Activated naive CD4-positive, alpha-beta T cell treated with anti-CD3 and anti-CD28 coated beads for 36 hours (primary cell): Measurements from ENCODE around the gene CCDC138. TPM values are rescaled to one million over a fixed set of nuclear protein-coding genes. Genes with fewer than 3 reads are reported as not detected.

Experiments
- CTCF ChIA-PET: fragments of 350-600 bp; sonication (Branson Sonifier 250); formaldehyde crosslinking; loops from one replicate; lab custom pipeline; 2021; ENCODE audit warnings: antibody characterized with exemption; lab: Charles Lee
- DNase-seq: peaks from one replicate; pipeline ENCODE4 v3.0.0-alpha.2; 2020
- H3K27ac Mint-ChIP-seq: one replicate; pipeline ENCODE4 v1.8.0; 2021; ENCODE audit warnings: mild to moderate bottlenecking, mixed read lengths
- H3K27me3 Mint-ChIP-seq: one replicate; pipeline ENCODE4 v1.8.0; 2021; ENCODE audit warnings: low read depth, mixed read lengths
- H3K36me3 Mint-ChIP-seq: one replicate; pipeline ENCODE4 v1.8.0; 2021; ENCODE audit warnings: low read depth, mixed read lengths
- H3K4me1 Mint-ChIP-seq: one replicate; pipeline ENCODE4 v1.8.0; 2021; ENCODE audit warnings: low read depth, mixed read lengths
- H3K4me3 Mint-ChIP-seq: one replicate; pipeline ENCODE4 v1.8.0; 2021; ENCODE audit warnings: mild to moderate bottlenecking, moderate library complexity, mixed read lengths
- H3K9me3 Mint-ChIP-seq: one replicate; pipeline ENCODE4 v1.8.0; 2021; ENCODE audit warnings: mixed read lengths
- intact Hi-C: fragments of 100-400 bp; cut with micrococcal nuclease; formaldehyde crosslinking; loops from one replicate; pipeline ENCODE4 v1.15.1; 2023
- total RNA-seq, 2 experiments: library from RNA; stranded (reverse); gene quantifications; one replicate each; pipeline ENCODE4 v1.2.3, GENCODE V29; 2021

Gene CCDC138
- total RNA-seq, 2 experiments from 2014 or later, result 7.4 to 9.5 TPM

- H3K9me3 Mint-ChIP-seq, result peaks cover 4% of the 10 kb centered on the region
- H3K27ac Mint-ChIP-seq, result peak overlapping the region; percentile 10
- H3K4me3 Mint-ChIP-seq, result no peak overlapping the region
- H3K27me3 Mint-ChIP-seq, result no peaks in the 10 kb centered on the region
- peaks cover 9% of the 10 kb centered on the region for H3K36me3 Mint-ChIP-seq
- peaks cover 18% of the 10 kb centered on the region for H3K4me1 Mint-ChIP-seq
- no peak for DNase-seq
- intact Hi-C loops, result loop anchor here (5.0 kb wide), 1 partner anchor 618 kb away; no protein-coding TSS in a partner anchor
- CTCF ChIA-PET, result no interaction called here
These were observed 48.0 kb downstream of the CCDC138 start for GRCh38 chr2:108834620-108835019.

GRCh38 chr2:108835040-108835439, 48.5 kb downstream of the CCDC138 start:
- intact Hi-C loops, result loop anchor here (5.0 kb wide), 1 partner anchor 617 kb away; no protein-coding TSS in a partner anchor
- Mint-ChIP-seq H3K4me3 (no peak overlapping the region), H3K9me3 (peaks cover 4% of the 10 kb centered on the region), H3K27ac (peak overlapping the region; percentile 24), H3K36me3 (peaks cover 12% of the 10 kb centered on the region), H3K4me1 (peaks cover 18% of the 10 kb centered on the region), H3K27me3 (no peaks in the 10 kb centered on the region)
- CTCF ChIA-PET, result interaction anchor here (0.6 kb wide), 1 partner anchor 180 kb away, joined by 5 read pairs; no protein-coding TSS in a partner anchor
- no peak for DNase-seq

DNA sequence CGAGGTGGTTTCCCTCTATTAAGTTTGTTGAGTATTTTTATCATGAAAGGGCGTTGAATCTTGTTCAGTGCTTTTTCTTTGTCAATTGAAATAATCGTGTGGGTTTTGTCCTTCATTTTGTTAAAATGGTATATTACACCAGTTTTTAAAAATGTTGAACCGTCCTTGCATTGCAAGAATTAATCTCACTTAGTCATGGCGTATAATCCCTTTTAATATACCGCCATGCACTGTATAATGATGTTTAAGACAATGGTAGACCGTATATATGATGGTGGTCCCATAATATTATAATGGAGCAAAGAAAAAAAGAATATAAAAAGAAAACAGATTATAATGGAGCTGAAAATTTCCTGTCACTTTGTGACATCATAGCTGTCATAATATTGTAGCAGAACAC, 50.6 kb downstream of the CCDC138 start:
- Mint-ChIP-seq H3K27me3 (no peaks in the 10 kb centered on the region), H3K9me3 (peaks cover 4% of the 10 kb centered on the region), H3K4me3 (no peak overlapping the region), H3K36me3 (peaks cover 27% of the 10 kb centered on the region), H3K4me1 (peaks cover 18% of the 10 kb centered on the region), H3K27ac (no peak overlapping the region)
- intact Hi-C loops, result loop anchor here (5.0 kb wide), 1 partner anchor 615 kb away; no protein-coding TSS in a partner anchor
- DNase-seq, result no peak
- CTCF ChIA-PET, result interaction anchor here (0.5 kb wide), 1 partner anchor 38 kb away, joined by 3 read pairs; no protein-coding TSS in a partner anchor

GRCh38 chr2:108841506-108841905, 54.9 kb downstream of the CCDC138 start:
- Mint-ChIP-seq H3K27me3 (no peaks in the 10 kb centered on the region), H3K27ac (no peak overlapping the region), H3K4me1 (no peaks in the 10 kb centered on the region), H3K9me3 (peaks cover 4% of the 10 kb centered on the region), H3K36me3 (peaks cover 34% of the 10 kb centered on the region), H3K4me3 (no peak overlapping the region)
- DNase-seq, result no peak
- intact Hi-C loops, result no loop called here
- CTCF ChIA-PET, result interaction anchor here (0.6 kb wide), 2 partner anchors 128 to 149 kb away, joined by 4 read pairs; no protein-coding TSS in a partner anchor

GRCh38 chr2:108845923-108846322, 59.4 kb downstream of the CCDC138 start:
- Mint-ChIP-seq H3K27ac (no peak overlapping the region), H3K9me3 (no peaks in the 10 kb centered on the region), H3K36me3 (peaks cover 26% of the 10 kb centered on the region), H3K4me3 (no peak overlapping the region), H3K4me1 (no peaks in the 10 kb centered on the region), H3K27me3 (no peaks in the 10 kb centered on the region)
- CTCF ChIA-PET, result no interaction called here
- intact Hi-C loops, result no loop called here
- DNase-seq, result no peak

GRCh38 chr2:108847000-108847399, 60.4 kb downstream of the CCDC138 start:
- Mint-ChIP-seq H3K27me3 (no peaks in the 10 kb centered on the region), H3K9me3 (no peaks in the 10 kb centered on the region), H3K36me3 (peaks cover 19% of the 10 kb centered on the region), H3K4me3 (no peak overlapping the region), H3K4me1 (no peaks in the 10 kb centered on the region), H3K27ac (no peak overlapping the region)
- intact Hi-C loops, result no loop called here
- no peak for DNase-seq
- CTCF ChIA-PET, result no interaction called here

- Mint-ChIP-seq H3K27ac (no peak overlapping the region), H3K4me1 (peaks cover 2% of the 10 kb centered on the region), H3K9me3 (no peaks in the 10 kb centered on the region), H3K36me3 (peaks cover 16% of the 10 kb centered on the region), H3K27me3 (no peaks in the 10 kb centered on the region), H3K4me3 (no peak overlapping the region)
- intact Hi-C loops, result no loop called here
- CTCF ChIA-PET, result no interaction called here
- DNase-seq, result no peak
These were observed 65.8 kb downstream of the CCDC138 start for GRCh38 chr2:108852375-108852774.

- no peak for DNase-seq
- CTCF ChIA-PET, result interaction anchor here (0.6 to 1.3 kb wide), 3 partner anchors 14 to 148 kb away, joined by 3 to 5 read pairs (median 4); no protein-coding TSS in a partner anchor
- H3K27me3 Mint-ChIP-seq, result no peaks in the 10 kb centered on the region
- H3K4me3 Mint-ChIP-seq, result no peak overlapping the region
- intact Hi-C loops, result no loop called here
- no peaks in the 10 kb centered on the region for H3K9me3 Mint-ChIP-seq
- peaks cover 13% of the 10 kb centered on the region for H3K36me3 Mint-ChIP-seq
- H3K27ac Mint-ChIP-seq, result no peak overlapping the region
- peaks cover 2% of the 10 kb centered on the region for H3K4me1 Mint-ChIP-seq
These were observed 66.8 kb downstream of the CCDC138 start for GRCh38 chr2:108853421-108853820.

DNA sequence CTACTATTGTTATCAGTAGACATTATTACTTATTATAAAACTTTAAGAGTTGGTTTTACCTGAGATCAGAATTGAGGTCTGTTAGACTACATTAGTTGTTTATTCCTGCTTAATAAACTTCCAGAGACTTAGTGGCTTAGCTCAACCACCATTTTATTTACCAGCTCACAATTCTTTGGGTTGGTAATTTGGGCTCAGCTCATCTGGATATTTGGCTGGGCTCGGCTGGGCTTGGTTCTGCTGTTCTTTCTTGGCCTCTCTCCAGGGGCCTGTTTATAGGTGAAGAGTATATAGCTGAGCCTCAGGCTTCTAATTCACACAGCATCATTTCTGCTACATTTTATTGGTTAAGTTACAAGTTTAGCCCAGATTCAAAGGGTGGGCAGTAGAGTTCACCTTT, 67.9 kb downstream of the CCDC138 start:
- peaks cover 13% of the 10 kb centered on the region for H3K36me3 Mint-ChIP-seq
- no peaks in the 10 kb centered on the region for H3K9me3 Mint-ChIP-seq
- intact Hi-C loops, result no loop called here
- no peak overlapping the region for H3K27ac Mint-ChIP-seq
- H3K4me1 Mint-ChIP-seq, result peaks cover 2% of the 10 kb centered on the region
- H3K4me3 Mint-ChIP-seq, result no peak overlapping the region
- CTCF ChIA-PET, result interaction anchor here (0.6 to 1.3 kb wide), 6 partner anchors 14 to 544 kb away, joined by 3 to 7 read pairs (median 4); no protein-coding TSS in a partner anchor
- DNase-seq, result no peak
- H3K27me3 Mint-ChIP-seq, result no peaks in the 10 kb centered on the region

DNA sequence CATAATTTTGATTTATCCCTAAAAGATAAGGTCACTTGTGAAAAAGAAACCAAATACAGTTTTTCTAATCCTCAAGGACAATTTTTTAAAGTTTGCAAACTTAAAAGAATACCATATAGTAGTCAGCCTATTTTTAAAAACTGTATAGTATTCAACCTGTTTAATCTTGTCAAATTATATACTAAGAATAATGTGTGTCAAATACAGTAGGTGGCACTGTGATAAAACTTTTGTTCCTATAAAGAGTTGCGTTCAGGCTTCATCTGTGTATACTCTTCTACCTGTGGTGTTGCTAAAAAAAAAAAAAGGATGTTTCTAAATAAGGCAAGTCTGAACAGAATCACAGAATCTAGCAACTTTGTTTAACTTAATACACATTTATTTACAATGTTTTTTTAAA, 68.6 kb downstream of the CCDC138 start:
- Mint-ChIP-seq H3K27me3 (no peaks in the 10 kb centered on the region), H3K9me3 (no peaks in the 10 kb centered on the region), H3K36me3 (peaks cover 10% of the 10 kb centered on the region), H3K4me1 (peaks cover 2% of the 10 kb centered on the region), H3K27ac (no peak overlapping the region), H3K4me3 (no peak overlapping the region)
- intact Hi-C loops, result loop anchor here (1.0 to 5.0 kb wide), 5 partner anchors 72 to 655 kb away; partner anchors contain the start of gene SH3RF3
- DNase-seq, result no peak
- CTCF ChIA-PET, result interaction anchor here (2.8 kb wide), 1 partner anchor 133 kb away, joined by 29 read pairs; the partner anchor contains the start of gene EDAR

DNA sequence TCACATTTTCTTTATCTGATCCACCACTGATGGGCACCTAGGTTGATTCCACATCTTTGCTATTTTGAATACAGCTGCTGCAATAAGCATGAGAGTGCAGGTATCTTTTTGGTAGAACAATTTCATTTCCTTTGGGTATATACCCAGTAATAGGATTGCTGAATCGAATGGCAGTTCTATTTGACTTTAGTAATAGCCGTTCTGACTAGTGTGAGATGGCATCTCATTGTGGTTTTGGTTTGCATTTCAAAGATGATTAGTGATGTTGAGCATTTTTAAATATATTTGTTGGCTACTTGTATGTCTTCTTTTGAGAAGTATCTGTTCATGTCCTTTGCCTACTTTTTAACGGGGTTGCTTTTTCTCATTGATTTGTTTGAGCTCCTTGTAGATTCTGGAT, 72.3 kb downstream of the CCDC138 start:
- Mint-ChIP-seq H3K27ac (no peak overlapping the region), H3K27me3 (no peaks in the 10 kb centered on the region), H3K9me3 (no peaks in the 10 kb centered on the region), H3K36me3 (peaks cover 1% of the 10 kb centered on the region), H3K4me1 (peaks cover 2% of the 10 kb centered on the region), H3K4me3 (no peak overlapping the region)
- DNase-seq, result no peak
- CTCF ChIA-PET, result no interaction called here
- intact Hi-C loops, result loop anchor here (5.0 kb wide), 3 partner anchors 68 to 268 kb away; partner anchors contain the start of gene SH3RF3

- Mint-ChIP-seq H3K27me3 (no peaks in the 10 kb centered on the region), H3K27ac (no peak overlapping the region), H3K9me3 (peaks cover 17% of the 10 kb centered on the region), H3K4me1 (no peaks in the 10 kb centered on the region), H3K36me3 (peaks cover 30% of the 10 kb centered on the region), H3K4me3 (no peak overlapping the region)
- intact Hi-C loops, result no loop called here
- DNase-seq, result no peak
- CTCF ChIA-PET, result interaction anchor here (0.7 kb wide), 1 partner anchor 388 kb away, joined by 3 read pairs; no protein-coding TSS in a partner anchor
These were observed 79.5 kb downstream of the CCDC138 start for GRCh38 chr2:108866041-108866440.

GRCh38 chr2:108868911-108869310, 82.3 kb downstream of the CCDC138 start:
- intact Hi-C loops, result no loop called here
- Mint-ChIP-seq H3K4me3 (no peak overlapping the region), H3K27me3 (no peaks in the 10 kb centered on the region), H3K9me3 (peaks cover 17% of the 10 kb centered on the region), H3K27ac (no peak overlapping the region), H3K36me3 (peaks cover 29% of the 10 kb centered on the region), H3K4me1 (no peaks in the 10 kb centered on the region)
- CTCF ChIA-PET, result interaction anchor here (0.9 kb wide), 1 partner anchor 15 kb away, joined by 3 read pairs; no protein-coding TSS in a partner anchor
- no peak for DNase-seq
